Upper lobe of right lung (tissue), 1 donor: ENCODE results near the gene F3. TPM values are rescaled to one million over a fixed set of nuclear protein-coding genes. Genes with fewer than 3 reads are reported as not detected.

Experiments used
- ATAC-seq: fragments of 200-7000 bp; cut with Tn5 transposase; one replicate; pipeline ENCODE4 v1.9.1; 2020; ENCODE audit warnings: mild to moderate bottlenecking, moderate library complexity
- DNase-seq: peaks from one replicate; pipeline ENCODE4 v3.0.0-alpha.2; 2020
- H3K27ac ChIP-seq: fragments of 200-600 bp; one replicate; pipeline ENCODE4 v1.8.0; 2022
- H3K27me3 ChIP-seq: fragments of 200-600 bp; one replicate; pipeline ENCODE4 v1.8.0; 2022; ENCODE audit warnings: mild to moderate bottlenecking
- H3K36me3 ChIP-seq: fragments of 200-600 bp; one replicate; pipeline ENCODE4 v1.8.0; 2022
- H3K4me1 ChIP-seq: fragments of 200-600 bp; one replicate; pipeline ENCODE4 v1.8.0; 2022
- H3K4me3 ChIP-seq: fragments of 200-600 bp; one replicate; pipeline ENCODE4 v1.8.0; 2022; ENCODE audit warnings: mild to moderate bottlenecking
- H3K9me3 ChIP-seq: fragments of 200-600 bp; one replicate; pipeline ENCODE4 v1.8.0; 2022
- intact Hi-C: fragments of 100-400 bp; cut with DNase I; formaldehyde crosslinking; loops from one replicate; pipeline ENCODE4 v1.11.0; 2022
- total RNA-seq: library from RNA; stranded (reverse); fragmentation: NEBNext Ultra II Directional; extraction: Animal tissue kit (Norgen Biotek cat#: 25700); gene quantifications from one replicate; pipeline ENCODE4 v1.2.1, GENCODE V29; 2021
- TF ChIP-seq, protein P1 (sequence below): fragments of 200-600 bp; IDR thresholded peaks from one replicate; pipeline ENCODE4 v1.8.0; 2022; ENCODE audit warnings: antibody characterized with exemption
- donor health status: DM: no; HTN: yes; CAD: no; lungs with severe emphysema.

The F3 gene
- total RNA-seq, 1 donor from 2014 or later, result 113 TPM

DNA sequence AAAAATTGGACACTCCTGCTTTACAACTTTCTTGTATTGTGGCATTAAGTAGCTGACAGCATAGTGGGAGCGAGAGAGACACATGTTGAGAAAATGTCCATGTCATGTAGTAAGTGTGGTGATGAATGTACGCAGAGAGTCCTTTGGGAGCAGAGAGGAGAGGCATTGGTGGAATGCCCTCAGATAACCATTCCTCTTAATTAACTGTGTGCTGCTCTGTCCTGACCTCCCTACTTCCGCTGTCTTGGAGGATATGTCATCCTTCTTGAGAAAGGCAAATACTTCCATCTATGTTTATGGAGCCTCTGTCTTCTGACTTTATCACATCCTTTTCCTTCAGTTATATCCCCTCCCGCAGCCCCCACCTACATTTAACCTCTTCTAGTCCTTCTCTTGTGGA, 38.4 kb downstream of the F3 start:
- no peak overlapping the region for H3K27ac ChIP-seq
- H3K4me1 ChIP-seq, result no peaks in the 10 kb centered on the region
- ATAC-seq (no peak), DNase-seq (no peak)
- peaks cover 65% of the 10 kb centered on the region for H3K36me3 ChIP-seq
- TF ChIP-seq, protein P1, sequence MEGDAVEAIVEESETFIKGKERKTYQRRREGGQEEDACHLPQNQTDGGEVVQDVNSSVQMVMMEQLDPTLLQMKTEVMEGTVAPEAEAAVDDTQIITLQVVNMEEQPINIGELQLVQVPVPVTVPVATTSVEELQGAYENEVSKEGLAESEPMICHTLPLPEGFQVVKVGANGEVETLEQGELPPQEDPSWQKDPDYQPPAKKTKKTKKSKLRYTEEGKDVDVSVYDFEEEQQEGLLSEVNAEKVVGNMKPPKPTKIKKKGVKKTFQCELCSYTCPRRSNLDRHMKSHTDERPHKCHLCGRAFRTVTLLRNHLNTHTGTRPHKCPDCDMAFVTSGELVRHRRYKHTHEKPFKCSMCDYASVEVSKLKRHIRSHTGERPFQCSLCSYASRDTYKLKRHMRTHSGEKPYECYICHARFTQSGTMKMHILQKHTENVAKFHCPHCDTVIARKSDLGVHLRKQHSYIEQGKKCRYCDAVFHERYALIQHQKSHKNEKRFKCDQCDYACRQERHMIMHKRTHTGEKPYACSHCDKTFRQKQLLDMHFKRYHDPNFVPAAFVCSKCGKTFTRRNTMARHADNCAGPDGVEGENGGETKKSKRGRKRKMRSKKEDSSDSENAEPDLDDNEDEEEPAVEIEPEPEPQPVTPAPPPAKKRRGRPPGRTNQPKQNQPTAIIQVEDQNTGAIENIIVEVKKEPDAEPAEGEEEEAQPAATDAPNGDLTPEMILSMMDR, result no peak
- intact Hi-C loops, result no loop called here
- H3K27me3 ChIP-seq, result no peaks in the 10 kb centered on the region
- no peak overlapping the region for H3K4me3 ChIP-seq
- H3K9me3 ChIP-seq, result no peaks in the 10 kb centered on the region

GRCh38 chr1:94501935-94502334, 39.6 kb downstream of the F3 start:
- ATAC-seq (no peak), DNase-seq (no peak)
- intact Hi-C loops, result no loop called here
- Histone ChIP-seq H3K36me3 (peaks cover 66% of the 10 kb centered on the region), H3K27me3 (no peaks in the 10 kb centered on the region), H3K9me3 (no peaks in the 10 kb centered on the region), H3K4me3 (no peak overlapping the region), H3K27ac (no peak overlapping the region), H3K4me1 (no peaks in the 10 kb centered on the region)
- TF ChIP-seq, protein P1, result no peak

DNA sequence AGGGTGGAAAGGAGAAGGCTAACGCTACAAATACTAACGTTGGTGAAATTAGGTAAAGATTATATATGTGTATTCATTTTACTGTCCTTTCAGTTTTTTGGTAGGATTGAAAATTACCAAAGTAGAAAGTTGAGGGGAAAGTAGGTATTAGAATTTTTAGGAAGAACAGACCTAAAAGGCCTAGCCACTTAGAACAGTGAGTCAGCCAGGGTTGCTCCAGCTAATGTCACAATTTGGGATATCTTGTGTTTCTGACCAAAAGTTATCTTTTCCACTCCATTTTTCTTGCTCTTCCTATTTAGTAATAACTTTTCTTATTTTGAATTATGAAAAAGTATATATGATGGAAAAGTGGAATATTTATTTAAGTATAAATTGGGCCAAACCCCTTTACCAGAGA, 40.1 kb downstream of the F3 start:
- no peak overlapping the region for H3K4me3 ChIP-seq
- H3K27me3 ChIP-seq, result no peaks in the 10 kb centered on the region
- H3K27ac ChIP-seq, result no peak overlapping the region
- H3K9me3 ChIP-seq, result no peaks in the 10 kb centered on the region
- H3K4me1 ChIP-seq, result no peaks in the 10 kb centered on the region
- intact Hi-C loops, result no loop called here
- ATAC-seq (no peak), DNase-seq (no peak)
- TF ChIP-seq, protein P1, result no peak
- H3K36me3 ChIP-seq, result peaks cover 61% of the 10 kb centered on the region

GRCh38 chr1:94496076-94496755, 45.3 kb downstream of the F3 start:
- Histone ChIP-seq H3K27me3 (no peaks in the 10 kb centered on the region), H3K27ac (no peak overlapping the region), H3K4me1 (no peaks in the 10 kb centered on the region), H3K4me3 (no peak overlapping the region), H3K9me3 (no peaks in the 10 kb centered on the region), H3K36me3 (peaks cover 45% of the 10 kb centered on the region)
- no peak for ATAC-seq
- DNase-seq, result no peak
- TF ChIP-seq, protein P1, result no peak
- intact Hi-C loops, result no loop called here

- Histone ChIP-seq H3K4me1 (no peaks in the 10 kb centered on the region), H3K27me3 (no peaks in the 10 kb centered on the region), H3K27ac (no peak overlapping the region), H3K36me3 (peaks cover 52% of the 10 kb centered on the region), H3K9me3 (no peaks in the 10 kb centered on the region), H3K4me3 (no peak overlapping the region)
- no peak for ATAC-seq
- no peak for DNase-seq
- TF ChIP-seq, protein P1, result no peak
- intact Hi-C loops, result no loop called here
Observed at GRCh38 chr1:94490556-94490955, 51.0 kb downstream of the F3 start.

GRCh38 chr1:94486990-94487389, 54.6 kb downstream of the F3 start:
- Histone ChIP-seq H3K4me1 (no peaks in the 10 kb centered on the region), H3K27ac (no peak overlapping the region), H3K27me3 (no peaks in the 10 kb centered on the region), H3K36me3 (peaks cover 55% of the 10 kb centered on the region), H3K4me3 (no peak overlapping the region), H3K9me3 (no peaks in the 10 kb centered on the region)
- DNase-seq (no peak), ATAC-seq (no peak)
- TF ChIP-seq, protein P1, result no peak
- intact Hi-C loops, result no loop called here
